Fibroblast of villous mesenchyme (primary cell): ENCODE measurements around the gene KCNIP4. TPM values are rescaled to one million over a fixed set of nuclear protein-coding genes. Genes with fewer than 3 reads are reported as not detected.
A peak's percentile ranks its signal among the peaks of the same experiment; 100 is the strongest.
"Not testable (repeated sequence)": the region's sequence is repeated elsewhere in the genome, so short reads cannot be mapped to it uniquely, and the experiment has no call there.

Source experiments
- DNase-seq: peaks from one replicate; pipeline ENCODE4 v3.0.0-alpha.2; 2010; ENCODE audit warnings: low read depth
- H3K4me3 ChIP-seq: 2 replicates; pipeline ENCODE4 v1.5.1; 2011; ENCODE audit warnings: low read depth, mild to moderate bottlenecking, low read length
- CTCF ChIP-seq: IDR thresholded peaks from 2 replicates; pipeline ENCODE4 v1.5.1; 2012; ENCODE audit warnings: low read depth, mild to moderate bottlenecking, low read length; ENCODE audit not compliant: insufficient read depth
- total RNA-seq: library from RNA; depleted of rRNA; stranded (reverse); fragments of >200 nt; gene quantifications from 2 replicates; pipeline ENCODE4 v1.2.3, GENCODE V29; 2012

KCNIP4 gene
- total RNA-seq, 1 donor, result under 0.01 TPM

GRCh38 chr4:20761826-20762225 lies 1186.7 kb downstream of the KCNIP4 start:
- TF ChIP-seq CTCF, result no peak
- DNase-seq, result no peak
- no peak overlapping the region for H3K4me3 ChIP-seq

GRCh38 chr4:20761382-20761781 lies 1187.2 kb downstream of the KCNIP4 start:
- H3K4me3 ChIP-seq, result no peak overlapping the region
- DNase-seq, result no peak
- TF ChIP-seq CTCF, result no peak

GRCh38 chr4:20760053-20760452 lies 1188.5 kb downstream of the KCNIP4 start:
- H3K4me3 ChIP-seq, result no peak overlapping the region
- TF ChIP-seq CTCF, result peak; percentile 42
- DNase-seq, result peak; percentile 28

DNA sequence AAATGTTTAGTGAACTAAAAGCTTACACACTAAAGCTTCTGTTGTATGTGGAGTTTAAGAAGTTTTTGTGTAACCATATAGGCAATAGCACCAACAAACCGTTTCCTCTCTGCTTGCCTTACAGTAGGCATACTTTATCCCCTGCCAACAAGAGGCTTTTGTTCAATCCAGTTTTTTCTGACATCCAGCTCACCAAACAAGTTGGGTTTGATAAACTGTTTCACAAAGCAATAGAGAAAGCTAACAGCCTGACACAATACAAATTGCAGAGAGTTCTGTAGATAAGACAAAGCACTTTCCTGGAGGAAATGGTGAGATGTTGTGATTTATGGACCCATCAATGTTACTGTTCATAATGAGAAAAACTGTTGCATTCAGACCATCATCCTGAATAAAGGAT lies 1194.5 kb downstream of the KCNIP4 start:
- H3K4me3 ChIP-seq, result no peak overlapping the region
- peak; percentile 3 for DNase-seq
- no peak for TF ChIP-seq CTCF

DNA sequence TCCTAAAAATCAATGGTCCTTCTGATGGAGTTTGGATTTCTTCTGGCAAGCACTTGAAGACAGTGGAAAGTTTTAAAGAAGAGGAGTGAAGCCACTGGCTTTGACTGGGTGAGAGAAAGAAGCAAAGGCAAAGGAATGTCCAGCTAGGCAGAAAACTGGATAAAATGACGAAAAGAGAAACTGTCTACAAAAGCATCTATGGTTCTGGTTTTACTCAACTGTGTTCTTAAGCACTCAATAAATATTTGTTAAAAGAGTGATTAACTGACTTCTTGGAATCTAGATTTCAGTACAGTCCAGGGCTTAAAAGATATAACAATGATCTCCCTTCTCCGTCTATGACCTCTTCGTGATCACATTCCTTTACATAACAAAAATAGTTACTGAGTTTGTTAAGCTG lies 1195.9 kb downstream of the KCNIP4 start:
- H3K4me3 ChIP-seq, result no peak overlapping the region
- TF ChIP-seq CTCF, result no peak
- peak; percentile 73 for DNase-seq

DNA sequence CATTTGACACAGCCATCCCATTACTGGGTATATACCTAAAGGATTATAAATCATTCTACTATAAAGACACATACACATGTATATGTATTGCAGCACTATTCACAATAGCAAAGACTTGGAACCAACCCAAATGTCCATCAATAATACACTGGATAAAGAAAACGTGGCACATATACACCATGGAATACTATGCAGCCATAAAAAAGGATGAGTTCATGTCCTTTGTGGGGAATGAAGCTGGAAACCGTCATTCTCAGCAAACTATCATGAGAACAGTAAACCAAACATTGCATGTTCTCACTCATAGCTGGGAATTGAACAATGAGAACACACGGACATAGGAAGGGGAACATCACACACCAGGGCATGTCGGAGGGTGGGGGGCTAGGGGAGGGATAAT lies 1202.6 kb downstream of the KCNIP4 start:
- not testable (repeated sequence) for DNase-seq, H3K4me3 ChIP-seq

- no peak overlapping the region for H3K4me3 ChIP-seq
- TF ChIP-seq CTCF, result no peak
- DNase-seq, result no peak
These were observed 1212.6 kb downstream of the KCNIP4 start for GRCh38 chr4:20735931-20736330.
